ENCODE data around the gene SIRT6.

DNA sequence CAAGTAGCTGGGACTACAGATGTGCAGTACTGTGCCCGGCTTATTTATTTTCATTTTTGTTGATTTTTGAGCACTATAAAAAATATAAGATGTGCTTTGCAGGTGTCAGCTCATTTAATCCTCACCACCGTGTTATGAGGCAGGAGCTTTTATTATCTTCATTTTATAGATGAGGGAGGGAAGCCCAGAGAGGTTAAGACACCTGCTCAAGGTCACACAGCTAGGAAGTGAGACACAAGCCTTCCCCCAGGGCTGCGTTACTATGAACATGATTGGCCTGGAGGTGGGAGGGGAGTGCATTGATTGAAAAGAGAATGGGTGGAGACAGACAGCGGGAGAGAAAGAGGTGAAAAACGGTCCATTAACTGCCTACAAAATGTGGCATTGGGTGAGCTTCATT lies 7.3 kb upstream of the SIRT6 start:
- TF ChIP-seq CTCF (IDR thresholded peaks at IDR 0.05) (no peak), POLR2A (IDR thresholded peaks at IDR 0.05; ENCODE audit: low read depth) (no peak)

All from esophagus muscularis mucosa (tissue), 3 donors.